GM23338 (cell line): Measurements from ENCODE around the gene HMGN3.

Experiments used
- CTCF ChIP-seq, 2 experiments: fragments of 200-600 bp in 1 of 2; sonication (generic) in 1 of 2; conservative IDR thresholded peaks; 2 replicates each; pipeline versions ENCODE4 v1.5.1 to v1.6.1; 2016 to 2017; ENCODE audit warnings: antibody characterized with exemption in 2 of 2, low read depth in 2 of 2, mild to moderate bottlenecking in 2 of 2, moderate library complexity in 1 of 2
- EZH2 ChIP-seq: fragments of 200-600 bp; sonication (generic); IDR thresholded peaks from one replicate; pipeline ENCODE4 v1.8.0; 2017; ENCODE audit warnings: antibody characterized with exemption, mild to moderate bottlenecking, low read depth; ENCODE audit not compliant: unreplicated experiment
- EZH2phosphoT487 ChIP-seq: fragments of 200-600 bp; sonication (generic); IDR thresholded peaks from one replicate; pipeline ENCODE4 v1.8.1; 2018; ENCODE audit warnings: antibody characterized with exemption; ENCODE audit not compliant: unreplicated experiment
- POLR2AphosphoS5 ChIP-seq: IDR thresholded peaks from 2 replicates; pipeline ENCODE4 v1.6.1; 2016; ENCODE audit warnings: antibody characterized with exemption, low read depth
- REST ChIP-seq: IDR thresholded peaks from one replicate; pipeline ENCODE4 v1.6.1; 2018; ENCODE audit warnings: antibody characterized with exemption; ENCODE audit not compliant: unreplicated experiment

- TF ChIP-seq CTCF (conservative IDR thresholded peaks at IDR 0.05; ENCODE audit: low read depth in 2 of 2) (no peak), EZH2 (no peak), POLR2AphosphoS5 (no peak), REST (no peak), EZH2phosphoT487 (no peak)
Observed at GRCh38 chr6:79269877-79270276, 35.4 kb upstream of the HMGN3 start.
